Endothelial cell (in vitro differentiated cells): ENCODE results near the gene ASGR1. TPM values are rescaled to one million over a fixed set of nuclear protein-coding genes. Genes with fewer than 3 reads are reported as not detected.
"Not testable (repeated sequence)": the region's sequence is repeated elsewhere in the genome, so short reads cannot be mapped to it uniquely, and the experiment has no call there.

Source experiments
- DNase-seq: peaks from one replicate; pipeline ENCODE4 v3.0.0; 2021; ENCODE audit warnings: low spot score
- H3K27ac Mint-ChIP-seq: one replicate; pipeline ENCODE4 v1.8.0; 2021; ENCODE audit warnings: mixed read lengths, inconsistent platforms; ENCODE audit not compliant: unreplicated experiment
- H3K27me3 Mint-ChIP-seq: one replicate; pipeline ENCODE4 v1.8.0; 2021; ENCODE audit warnings: mild to moderate bottlenecking, moderate library complexity, mixed read lengths, inconsistent platforms; ENCODE audit not compliant: unreplicated experiment
- H3K36me3 Mint-ChIP-seq: one replicate; pipeline ENCODE4 v1.8.0; 2021; ENCODE audit warnings: mild to moderate bottlenecking, low read depth, mixed read lengths, inconsistent platforms; ENCODE audit not compliant: unreplicated experiment
- H3K4me1 Mint-ChIP-seq: one replicate; pipeline ENCODE4 v1.8.0; 2021; ENCODE audit warnings: mild to moderate bottlenecking, mixed read lengths, inconsistent platforms; ENCODE audit not compliant: unreplicated experiment
- H3K4me3 Mint-ChIP-seq: one replicate; pipeline ENCODE4 v1.8.0; 2021; ENCODE audit warnings: mild to moderate bottlenecking, mixed read lengths, inconsistent platforms; ENCODE audit not compliant: unreplicated experiment
- H3K9me3 Mint-ChIP-seq: one replicate; pipeline ENCODE4 v1.8.0; 2021; ENCODE audit warnings: mixed read lengths, inconsistent platforms; ENCODE audit not compliant: unreplicated experiment
- CTCF ChIP-seq: fragments of 200-600 bp; sonication (generic); IDR thresholded peaks from one replicate; pipeline ENCODE4 v1.5.0; 2021; ENCODE audit warnings: antibody characterized with exemption; ENCODE audit not compliant: unreplicated experiment
- total RNA-seq: library from RNA; stranded (reverse); fragmentation: NEBNext Ultra II Directional; extraction: Animal tissue kit (Norgen Biotek cat#: 25700); gene quantifications from one replicate; pipeline ENCODE4 v1.2.1, GENCODE V29; 2021; ENCODE audit not compliant: unreplicated experiment

Gene ASGR1
- total RNA-seq, 1 donor from 2014 or later: 23.9 TPM

GRCh38 chr17:7167832-7168231 is 11.3 kb downstream of the ASGR1 start:
- Mint-ChIP-seq H3K36me3 (peaks cover 6% of the 10 kb centered on the region), H3K4me1 (peaks cover 2% of the 10 kb centered on the region), H3K27me3 (peaks cover 2% of the 10 kb centered on the region), H3K9me3 (no peaks in the 10 kb centered on the region), H3K27ac (peak overlapping the region; percentile 57), H3K4me3 (peak overlapping the region; percentile 45)
- DNase-seq: no peak
- TF ChIP-seq CTCF: no peak

DNA sequence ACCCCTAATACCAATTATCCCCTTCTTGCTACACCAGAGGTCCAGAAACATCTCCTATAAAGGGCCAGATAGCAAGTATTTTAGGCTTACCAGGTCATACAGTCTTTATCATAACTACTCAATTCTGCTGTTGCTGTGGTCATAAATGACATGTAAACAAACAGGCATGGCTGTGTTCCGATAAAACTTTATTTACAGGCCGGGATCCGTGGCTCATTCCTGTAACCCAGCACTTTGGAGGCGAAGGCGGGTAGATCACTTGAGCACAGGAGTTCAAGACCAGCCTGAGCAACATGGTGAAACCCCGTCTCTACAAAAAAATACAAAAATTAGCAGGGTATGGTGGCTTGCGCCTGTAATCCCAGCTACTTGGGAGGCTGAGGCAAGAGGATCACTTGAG is 12.3 kb downstream of the ASGR1 start:
- Mint-ChIP-seq H3K27ac (no peak overlapping the region), H3K4me1 (peaks cover 2% of the 10 kb centered on the region), H3K4me3 (no peak overlapping the region), H3K9me3 (no peaks in the 10 kb centered on the region), H3K27me3 (peaks cover 2% of the 10 kb centered on the region), H3K36me3 (peaks cover 6% of the 10 kb centered on the region)
- DNase-seq: no peak
- TF ChIP-seq CTCF: no peak

DNA sequence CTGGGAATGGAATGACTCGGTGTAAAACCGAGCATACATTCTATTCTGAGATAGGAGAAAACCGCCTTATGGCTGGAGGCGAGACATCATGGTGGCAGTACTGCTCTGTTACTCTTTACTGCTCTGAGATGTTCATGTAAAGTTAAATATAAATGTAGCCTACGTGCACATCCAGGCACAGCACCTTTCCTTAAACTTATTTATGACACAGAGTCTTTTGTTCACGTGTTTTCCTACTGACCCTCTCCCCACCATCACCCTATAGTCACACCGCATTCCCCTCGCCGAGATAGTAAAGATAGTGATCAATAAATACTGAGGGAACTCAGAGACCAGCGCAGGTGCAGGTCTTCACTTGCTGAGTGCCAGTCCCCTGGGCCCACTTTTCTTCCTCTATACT is 19.6 kb downstream of the ASGR1 start:
- not testable (repeated sequence) for DNase-seq, H3K36me3 Mint-ChIP-seq, H3K9me3 Mint-ChIP-seq, H3K4me3 Mint-ChIP-seq, H3K27ac Mint-ChIP-seq, H3K27me3 Mint-ChIP-seq, H3K4me1 Mint-ChIP-seq

- H3K9me3 Mint-ChIP-seq, H3K4me3 Mint-ChIP-seq, H3K4me1 Mint-ChIP-seq, DNase-seq, H3K27ac Mint-ChIP-seq, H3K27me3 Mint-ChIP-seq, H3K36me3 Mint-ChIP-seq: not testable (repeated sequence)
Observed at GRCh38 chr17:7158424-7158823, 20.7 kb downstream of the ASGR1 start.

GRCh38 chr17:7156342-7156940 is 22.7 kb downstream of the ASGR1 start:
- no peaks in the 10 kb centered on the region for H3K4me1 Mint-ChIP-seq
- no peak for DNase-seq
- no peak overlapping the region for H3K27ac Mint-ChIP-seq
- TF ChIP-seq CTCF: no peak
- peaks cover 2% of the 10 kb centered on the region for H3K27me3 Mint-ChIP-seq
- H3K9me3 Mint-ChIP-seq: no peaks in the 10 kb centered on the region
- no peaks in the 10 kb centered on the region for H3K36me3 Mint-ChIP-seq
- H3K4me3 Mint-ChIP-seq: no peak overlapping the region

DNA sequence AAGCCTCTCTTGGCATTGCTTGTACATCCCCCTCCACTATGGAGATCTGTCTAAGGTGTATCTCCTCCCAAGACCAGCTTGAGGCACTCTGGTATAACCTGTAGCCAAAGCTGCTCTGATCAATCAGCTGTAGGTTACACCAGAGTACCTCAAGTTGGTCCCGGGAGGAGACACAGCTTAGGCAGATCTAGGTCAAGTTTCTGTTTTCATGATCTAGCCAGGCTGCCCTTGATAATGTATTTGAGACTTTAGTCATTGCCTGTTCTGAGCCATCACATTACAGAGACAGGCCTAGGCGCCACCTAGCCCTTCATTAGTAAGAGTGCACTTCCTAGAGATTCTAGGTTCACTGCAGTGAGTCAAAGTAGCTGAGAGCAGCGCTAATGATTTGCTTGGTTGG is 31.4 kb downstream of the ASGR1 start:
- peaks cover 2% of the 10 kb centered on the region for H3K27me3 Mint-ChIP-seq
- no peak overlapping the region for H3K4me3 Mint-ChIP-seq
- no peak for TF ChIP-seq CTCF
- DNase-seq: no peak
- no peaks in the 10 kb centered on the region for H3K36me3 Mint-ChIP-seq
- no peaks in the 10 kb centered on the region for H3K9me3 Mint-ChIP-seq
- H3K27ac Mint-ChIP-seq: no peak overlapping the region
- H3K4me1 Mint-ChIP-seq: peaks cover 4% of the 10 kb centered on the region
